Fibroblast of lung (primary cell): ENCODE measurements around the gene EIF4G2. TPM values are rescaled to one million over a fixed set of nuclear protein-coding genes. Genes with fewer than 3 reads are reported as not detected.

Experiments used
- DNase-seq, 2 donors: peaks; one replicate each; pipeline versions ENCODE4 v3.0.0 to v3.0.0-alpha.2; 2010; ENCODE audit warnings: low read depth in 2 of 2
- H2AFZ ChIP-seq: 2 replicates; pipeline ENCODE4 v1.5.1; 2012; ENCODE audit warnings: low read length, control low read depth, inconsistent platforms
- H3K27ac ChIP-seq: 2 replicates; pipeline ENCODE4 v1.5.1; 2011; ENCODE audit warnings: low read length, control low read depth; ENCODE audit not compliant: insufficient read depth
- H3K27me3 ChIP-seq: 2 replicates; pipeline ENCODE4 v1.5.1; 2011; ENCODE audit warnings: mild to moderate bottlenecking, low read length; ENCODE audit not compliant: control insufficient read depth, insufficient read depth
- H3K36me3 ChIP-seq: 2 replicates; pipeline ENCODE4 v1.5.1; 2011; ENCODE audit warnings: low read length; ENCODE audit not compliant: control insufficient read depth, insufficient read depth
- H3K4me1 ChIP-seq: 2 replicates; pipeline ENCODE4 v1.5.1; 2011; ENCODE audit warnings: low read length; ENCODE audit not compliant: control insufficient read depth, insufficient read depth; ENCODE audit errors: extremely low read depth
- H3K4me2 ChIP-seq: 2 replicates; pipeline ENCODE4 v1.5.1; 2011; ENCODE audit warnings: low read length, control low read depth; ENCODE audit not compliant: insufficient read depth; ENCODE audit errors: extremely low read depth
- H3K4me3 ChIP-seq, 4 experiments: fragments of 200-600 bp in 1 of 4; sonication (generic) in 1 of 4; replicated peaks in 1 of 4; 2 replicates each; pipeline ENCODE4 v1.5.1; 2011 to 2016; ENCODE audit warnings: low read length in 4 of 4, low read depth in 3 of 4, mild to moderate bottlenecking in 3 of 4, control low read depth in 2 of 4, inconsistent platforms in 1 of 4, mixed read lengths in 1 of 4; ENCODE audit not compliant: insufficient read depth in 1 of 4; ENCODE audit errors: control extremely low read depth in 1 of 4
- H3K79me2 ChIP-seq: 2 replicates; pipeline ENCODE4 v1.5.1; 2012; ENCODE audit warnings: mild to moderate bottlenecking, low read length, inconsistent platforms; ENCODE audit not compliant: control insufficient read depth, insufficient read depth
- H3K9ac ChIP-seq: 2 replicates; pipeline ENCODE4 v1.5.1; 2011; ENCODE audit warnings: mild to moderate bottlenecking, low read length, control low read depth; ENCODE audit not compliant: insufficient read depth
- H3K9me3 ChIP-seq: 2 replicates; pipeline ENCODE4 v1.5.1; 2012; ENCODE audit warnings: low read depth, low read length; ENCODE audit not compliant: control insufficient read depth, insufficient read depth
- H4K20me1 ChIP-seq: 2 replicates; pipeline ENCODE4 v1.5.1; 2011; ENCODE audit warnings: low read length; ENCODE audit not compliant: control insufficient read depth, insufficient read depth; ENCODE audit errors: extremely low read depth
- CTCF ChIP-seq, 2 donors: IDR thresholded peaks in 1 of 2; conservative IDR thresholded peaks in 1 of 2; 1 replicate in 1 of 2; 2 replicates in 1 of 2; pipeline ENCODE4 v1.5.1; 2011 to 2012; ENCODE audit warnings: low read length in 2 of 2, control low read depth in 1 of 2, inconsistent platforms in 1 of 2, low read depth in 1 of 2, mild to moderate bottlenecking in 1 of 2
- EZH2 ChIP-seq: IDR thresholded peaks from 2 replicates; pipeline ENCODE4 v1.5.1; 2012; ENCODE audit warnings: low read length, control low read depth, mild to moderate bottlenecking; ENCODE audit errors: missing control alignments
- polyA minus RNA-seq: library from RNA; depleted of rRNA, polyadenylated mRNA; stranded (reverse); fragments of >200 nt; gene quantifications from 2 replicates; pipeline ENCODE4 v1.2.3, GENCODE V29; 2011; ENCODE audit warnings: low replicate concordance
- polyA plus RNA-seq, 2 donors: library from polyadenylated mRNA; depleted of rRNA in 1 of 2; stranded (reverse) in 1 of 2; unstranded in 1 of 2; fragments of >200 nt; gene quantifications; 2 replicates each; pipeline ENCODE4 v1.2.1, GENCODE V29; 2011 to 2012; ENCODE audit warnings: missing spikeins in 1 of 2
- total RNA-seq: library from RNA; depleted of rRNA; stranded (reverse); fragments of >200 nt; gene quantifications from 2 replicates; pipeline ENCODE4 v1.2.1, GENCODE V29; 2014

The EIF4G2 gene
- 599 and 964 TPM in 2 replicates for total RNA-seq
- polyA plus RNA-seq, result 1,024 and 1,178 TPM in 2 replicates
- polyA plus RNA-seq (2012), result 650 and 657 TPM in 2 replicates
- 561 and 1,024 TPM in 2 replicates for polyA minus RNA-seq

- Histone ChIP-seq H3K79me2 (peaks cover 44% of the 10 kb centered on the region), H3K9me3 (no peaks in the 10 kb centered on the region), H3K4me1 (peaks cover 9% of the 10 kb centered on the region), H3K4me2 (peak within 1 kb of the TSS; percentile 36), H3K27ac (peak within 1 kb of the TSS; percentile 96), H4K20me1 (peaks cover 3% of the 10 kb centered on the region), H3K36me3 (peaks cover 7% of the 10 kb centered on the region), H3K9ac (peak within 1 kb of the TSS; percentile 96), H3K27me3 (no peaks in the 10 kb centered on the region), H2AFZ (peak within 1 kb of the TSS; percentile 9), H3K4me3 (peak within 1 kb of the TSS; percentile 64 to 96 (median 94))
- DNase-seq, result peak; percentile 98 to 99
- TF ChIP-seq CTCF (conservative IDR thresholded peaks at IDR 0.05 in 1 of 2, IDR thresholded peaks at IDR 0.05 in 1 of 2; ENCODE audit: low read depth in 1 of 2, low read length in 2 of 2), result no peak
- no peak for TF ChIP-seq EZH2
Measured at GRCh38 chr11:10808553-10809372, at the start of gene EIF4G2. Gene EIF4G2 (minus strand): TSS chr11:10808926.

GRCh38 chr11:10857709-10858438 is 49.1 kb upstream of the EIF4G2 start, which contains the start of gene ZBED5:
Gene ZBED5 (minus strand): TSS chr11:10858053. CDS start chr11:10854945, 3,108 bp downstream.
- Histone ChIP-seq H3K36me3 (peaks cover 13% of the 10 kb centered on the region), H3K9ac (peak within 1 kb of the TSS; percentile 87), H3K4me3 (peak within 1 kb of the TSS; percentile 78 to 95 (median 88)), H3K4me2 (peak within 1 kb of the TSS; percentile 83), H3K79me2 (peaks cover 55% of the 10 kb centered on the region), H3K4me1 (peaks cover 2% of the 10 kb centered on the region), H2AFZ (peak within 1 kb of the TSS; percentile 56), H3K9me3 (no peaks in the 10 kb centered on the region), H3K27me3 (no peaks in the 10 kb centered on the region), H4K20me1 (no peaks in the 10 kb centered on the region), H3K27ac (peak within 1 kb of the TSS; percentile 96)
- peak; percentile 97 to 98 for DNase-seq
- TF ChIP-seq EZH2 (no peak), CTCF (conservative IDR thresholded peaks at IDR 0.05 in 1 of 2, IDR thresholded peaks at IDR 0.05 in 1 of 2; ENCODE audit: low read depth in 1 of 2, low read length in 2 of 2) (peak in 1 of 2 donors; percentile 17)

GRCh38 chr11:10857459-10857708 is 48.7 kb upstream of the EIF4G2 start:
- H3K4me2 ChIP-seq, result peak overlapping the region; percentile 63
- H3K9me3 ChIP-seq, result no peaks in the 10 kb centered on the region
- H4K20me1 ChIP-seq, result no peaks in the 10 kb centered on the region
- H3K27ac ChIP-seq, result peak overlapping the region; percentile 96
- H2AFZ ChIP-seq, result peak overlapping the region; percentile 56
- peak overlapping the region; percentile 87 for H3K9ac ChIP-seq
- peak overlapping the region; percentile 78 to 95 (median 88) for H3K4me3 ChIP-seq
- DNase-seq, result no peak
- peak in 1 of 2 donors; percentile 11 for TF ChIP-seq CTCF (conservative IDR thresholded peaks at IDR 0.05 in 1 of 2, IDR thresholded peaks at IDR 0.05 in 1 of 2; ENCODE audit: low read depth in 1 of 2, low read length in 2 of 2)
- TF ChIP-seq EZH2, result no peak
- H3K79me2 ChIP-seq, result peaks cover 58% of the 10 kb centered on the region
- no peaks in the 10 kb centered on the region for H3K27me3 ChIP-seq
- peaks cover 2% of the 10 kb centered on the region for H3K4me1 ChIP-seq
- peaks cover 13% of the 10 kb centered on the region for H3K36me3 ChIP-seq
